ENCODE data around the gene IGF2.

IGF2 gene

GRCh38 chr11:2122222-2122906, 16.8 kb downstream of the IGF2 start:
- DNase-seq: no peak

DNA sequence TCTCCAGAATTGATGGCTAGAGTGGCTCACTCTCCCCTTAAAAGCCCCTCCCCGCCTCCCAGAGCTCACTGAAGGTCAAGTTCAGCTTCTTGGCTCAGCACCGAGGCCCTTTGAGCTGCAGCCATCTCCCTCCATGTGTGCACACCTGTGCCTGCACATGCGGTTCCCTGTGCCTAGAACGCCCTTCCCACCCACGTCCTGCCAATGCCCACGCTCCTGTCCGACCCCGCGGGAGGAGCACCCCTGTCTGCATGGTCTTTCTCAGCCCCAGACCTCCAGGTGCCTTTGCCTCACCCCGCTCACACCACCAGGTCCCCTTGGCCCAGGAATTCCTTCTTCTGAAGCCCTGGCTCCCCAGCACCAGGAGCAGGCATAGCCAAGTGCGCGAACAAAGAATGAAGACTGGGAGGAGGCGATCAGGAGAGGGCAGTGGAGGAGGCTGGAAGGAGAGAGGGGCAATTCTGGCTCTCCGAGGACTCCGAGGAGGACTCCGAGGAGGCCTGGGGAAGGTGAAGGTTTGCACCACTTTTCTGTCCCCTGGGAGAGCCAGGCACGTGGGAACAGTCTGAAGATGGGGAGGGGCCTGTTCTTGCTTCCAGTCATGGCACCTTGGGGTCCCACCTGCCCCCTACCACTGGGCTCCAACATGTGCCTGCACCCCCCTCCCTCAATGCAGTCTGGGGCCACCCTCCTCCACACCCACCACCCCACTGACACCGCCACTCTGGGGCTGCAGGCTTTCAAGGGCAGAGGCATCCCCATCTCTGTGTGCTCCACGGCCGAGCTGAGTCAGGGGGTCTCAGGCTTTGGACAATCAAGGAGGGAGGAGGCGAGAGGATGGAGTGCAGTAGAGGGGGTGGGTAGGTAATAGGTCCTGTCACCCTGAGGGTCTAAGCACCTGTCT, 17.7 kb downstream of the IGF2 start:
- DNase-seq: no peak

- DNase-seq: no peak
Measured at GRCh38 chr11:2120359-2121100, 18.7 kb downstream of the IGF2 start.

DNA sequence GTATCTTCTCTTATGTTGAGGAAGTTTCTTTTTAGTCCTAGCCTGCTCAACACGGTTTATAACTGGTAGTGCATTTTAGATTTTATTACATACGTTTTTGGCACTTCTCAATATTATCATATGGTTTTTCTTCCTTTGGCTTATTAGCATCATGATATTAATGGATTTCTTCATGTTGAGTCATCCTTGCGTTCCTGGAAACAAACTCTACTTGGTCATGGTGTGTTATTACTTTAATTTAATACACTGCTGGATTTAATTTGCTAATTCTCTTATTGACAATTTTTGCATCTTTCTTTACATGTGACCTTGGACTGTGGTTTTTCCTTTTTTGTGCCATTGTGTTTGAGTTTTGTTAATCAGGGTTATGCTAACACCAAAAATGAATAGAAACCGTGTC, 20.5 kb downstream of the IGF2 start:
- DNase-seq: no peak

GRCh38 chr11:2116680-2117079, 22.5 kb downstream of the IGF2 start:
- no peak for DNase-seq

GRCh38 chr11:2115308-2115707, 23.9 kb downstream of the IGF2 start:
- DNase-seq: no peak

DNA sequence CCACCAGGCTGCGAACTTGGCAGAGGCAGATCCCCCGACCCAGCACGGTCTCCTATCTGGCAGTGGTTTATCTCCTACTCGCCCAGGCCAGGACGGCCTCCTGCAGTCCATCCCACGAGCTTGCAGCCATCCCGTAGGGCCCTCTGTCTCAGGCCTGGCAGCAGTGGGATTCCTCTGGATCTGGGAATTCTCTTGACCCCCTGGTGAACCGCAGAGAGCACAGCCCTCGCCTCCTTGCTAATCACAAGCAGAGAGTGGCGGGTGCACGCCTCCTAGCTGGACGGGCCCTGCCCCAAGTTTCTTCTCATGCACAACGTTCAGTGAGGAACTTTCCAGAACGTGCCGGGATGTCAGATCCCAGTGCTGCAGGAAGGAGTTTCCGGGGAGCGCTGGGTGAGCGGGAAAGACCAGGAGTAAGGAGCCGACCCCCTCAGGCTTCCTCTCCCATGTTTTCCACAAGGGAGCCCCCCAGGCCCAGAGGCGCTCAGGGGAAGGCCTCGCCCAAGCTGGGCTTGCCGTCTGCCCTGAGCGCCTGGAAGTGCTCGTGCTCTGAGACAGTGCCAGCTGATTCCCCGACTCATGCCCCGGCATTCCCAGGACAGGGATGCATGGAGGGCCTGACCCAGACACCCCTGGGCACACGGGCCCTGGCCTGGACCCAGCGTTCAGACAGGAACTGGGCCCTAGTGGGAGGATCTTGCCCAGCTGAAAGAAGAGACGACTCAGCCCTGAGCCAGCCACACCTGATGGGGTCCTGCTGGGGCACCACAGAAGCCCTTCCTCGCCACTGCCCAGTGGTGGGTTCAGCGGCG, 24.6 kb downstream of the IGF2 start:
- DNase-seq: no peak

DNA sequence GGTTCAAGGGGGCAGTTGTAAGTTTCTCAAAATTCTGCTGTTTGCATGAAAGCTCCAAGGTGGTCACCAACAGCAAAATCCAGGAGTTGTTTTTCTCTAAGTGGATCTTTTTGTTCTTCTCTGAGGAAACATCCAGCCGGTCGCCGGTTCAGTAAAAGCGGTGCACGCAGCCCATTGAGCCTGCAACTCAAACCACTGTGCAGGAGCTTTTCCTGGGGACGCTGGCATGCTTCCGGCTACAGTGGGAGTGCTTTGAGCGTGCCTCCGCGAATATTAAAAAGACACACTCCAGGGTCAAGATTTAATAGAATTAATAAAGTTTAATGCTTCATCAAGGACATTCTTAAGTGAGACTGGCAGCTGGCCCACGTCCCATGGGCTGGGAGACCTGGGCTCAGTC, 25.4 kb downstream of the IGF2 start:
- no peak for DNase-seq

GRCh38 chr11:2110521-2110920, 28.7 kb downstream of the IGF2 start:
- DNase-seq: no peak

DNA sequence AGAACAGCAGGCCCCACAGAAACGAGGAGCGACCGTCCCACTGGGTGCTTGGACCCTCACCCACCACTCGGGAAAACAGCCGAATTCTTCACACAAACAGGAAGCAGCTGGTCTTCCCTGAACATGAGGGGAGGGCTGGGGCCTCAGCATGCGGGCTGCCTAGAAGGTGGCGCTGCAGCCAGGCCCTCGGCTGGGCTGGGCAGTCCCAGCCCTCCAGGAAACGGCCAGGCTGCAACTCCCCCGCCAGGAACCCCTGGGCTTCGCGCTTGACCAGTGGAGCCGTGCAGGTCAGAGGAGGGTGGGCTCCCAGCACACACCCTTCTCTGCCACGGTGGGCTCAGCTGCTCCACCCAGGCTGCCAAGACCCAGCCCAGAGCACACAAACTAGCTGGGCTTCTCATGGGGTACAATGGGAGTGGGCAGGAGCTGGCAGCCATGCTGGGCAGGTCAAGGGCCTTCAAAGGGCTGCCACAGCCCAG, 29.6 kb downstream of the IGF2 start:
- no peak for DNase-seq

DNA sequence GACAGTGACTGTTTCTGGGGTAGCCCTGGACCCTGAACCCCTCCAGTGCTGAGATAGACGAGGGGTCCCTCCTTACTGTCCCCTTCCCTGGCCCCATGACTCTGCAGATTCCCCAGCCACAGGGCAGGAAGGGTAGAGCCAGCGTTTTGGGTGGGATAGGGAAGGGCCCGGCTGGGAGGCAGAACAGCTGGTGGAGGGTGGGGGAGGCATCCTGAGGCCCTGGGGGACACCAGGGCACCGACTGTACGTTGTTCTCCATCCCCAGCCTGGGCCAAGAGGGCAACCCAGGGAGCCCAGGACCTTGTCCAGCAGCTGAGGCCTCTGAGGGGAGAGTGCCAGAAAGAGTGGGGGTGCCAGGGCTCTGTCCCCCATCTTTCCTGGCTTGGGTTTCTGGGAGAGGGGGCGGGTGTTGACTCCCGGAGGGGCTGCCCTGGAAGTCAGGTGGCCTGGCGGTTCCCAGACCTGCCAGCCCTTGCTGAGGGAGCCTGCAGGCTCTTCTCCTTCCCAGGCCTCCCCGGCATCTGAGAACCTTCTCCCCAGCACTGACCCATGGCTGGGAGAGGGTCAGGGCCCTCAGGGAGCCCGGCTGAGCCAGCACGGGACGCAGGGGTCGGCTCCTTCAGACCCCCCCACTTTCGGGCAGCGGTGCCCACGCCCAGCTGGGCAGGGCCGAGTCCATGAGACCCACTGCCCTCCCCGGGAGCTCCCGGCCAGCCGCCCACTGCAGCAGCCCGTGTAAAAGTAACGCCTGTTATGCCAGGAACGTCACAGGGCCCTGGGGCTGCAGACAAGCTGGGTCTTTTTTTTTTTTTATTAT, 30.3 kb downstream of the IGF2 start:
- no peak for DNase-seq

- DNase-seq: no peak
Measured at GRCh38 chr11:2107941-2108630, 31.1 kb downstream of the IGF2 start.

GRCh38 chr11:2107521-2107920, 31.7 kb downstream of the IGF2 start:
- no peak for DNase-seq

GRCh38 chr11:2106583-2107209, 32.5 kb downstream of the IGF2 start:
- no peak for DNase-seq

GRCh38 chr11:2105511-2105910, 33.7 kb downstream of the IGF2 start:
- DNase-seq: no peak

- no peak for DNase-seq
Measured at GRCh38 chr11:2104524-2105440, 34.4 kb downstream of the IGF2 start.

GRCh38 chr11:2103668-2104523, 35.3 kb downstream of the IGF2 start:
- DNase-seq: no peak

DNA sequence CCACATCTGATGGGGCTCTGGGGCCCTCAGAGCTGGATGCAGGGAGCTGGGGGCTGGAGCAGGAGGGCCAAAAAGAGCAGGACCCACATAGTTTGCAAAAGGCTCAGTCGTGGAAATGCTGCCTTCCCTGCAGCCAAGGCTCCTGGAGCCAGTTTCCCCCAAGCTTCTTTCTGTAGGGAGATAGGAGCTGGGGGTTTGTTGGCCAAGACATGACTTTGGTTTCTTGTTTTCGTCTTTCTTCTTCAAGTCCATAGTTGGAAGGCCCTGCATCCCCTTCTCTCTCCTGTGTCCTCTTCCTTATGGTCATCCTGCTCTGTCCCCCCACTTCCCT, 36.3 kb downstream of the IGF2 start:
- no peak for DNase-seq

Data from NCI-H446 (cell line).